Kidney tubule cell (primary cell): ENCODE results near the gene CLVS2.
A peak's percentile ranks its signal among the peaks of the same experiment; 100 is the strongest.

Source experiments
- DNase-seq: peaks from one replicate; pipeline ENCODE4 v3.0.0-alpha.2; 2018; ENCODE audit warnings: low spot score

CLVS2 gene, protein sequence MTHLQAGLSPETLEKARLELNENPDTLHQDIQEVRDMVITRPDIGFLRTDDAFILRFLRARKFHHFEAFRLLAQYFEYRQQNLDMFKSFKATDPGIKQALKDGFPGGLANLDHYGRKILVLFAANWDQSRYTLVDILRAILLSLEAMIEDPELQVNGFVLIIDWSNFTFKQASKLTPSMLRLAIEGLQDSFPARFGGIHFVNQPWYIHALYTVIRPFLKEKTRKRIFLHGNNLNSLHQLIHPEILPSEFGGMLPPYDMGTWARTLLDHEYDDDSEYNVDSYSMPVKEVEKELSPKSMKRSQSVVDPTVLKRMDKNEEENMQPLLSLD

DNA sequence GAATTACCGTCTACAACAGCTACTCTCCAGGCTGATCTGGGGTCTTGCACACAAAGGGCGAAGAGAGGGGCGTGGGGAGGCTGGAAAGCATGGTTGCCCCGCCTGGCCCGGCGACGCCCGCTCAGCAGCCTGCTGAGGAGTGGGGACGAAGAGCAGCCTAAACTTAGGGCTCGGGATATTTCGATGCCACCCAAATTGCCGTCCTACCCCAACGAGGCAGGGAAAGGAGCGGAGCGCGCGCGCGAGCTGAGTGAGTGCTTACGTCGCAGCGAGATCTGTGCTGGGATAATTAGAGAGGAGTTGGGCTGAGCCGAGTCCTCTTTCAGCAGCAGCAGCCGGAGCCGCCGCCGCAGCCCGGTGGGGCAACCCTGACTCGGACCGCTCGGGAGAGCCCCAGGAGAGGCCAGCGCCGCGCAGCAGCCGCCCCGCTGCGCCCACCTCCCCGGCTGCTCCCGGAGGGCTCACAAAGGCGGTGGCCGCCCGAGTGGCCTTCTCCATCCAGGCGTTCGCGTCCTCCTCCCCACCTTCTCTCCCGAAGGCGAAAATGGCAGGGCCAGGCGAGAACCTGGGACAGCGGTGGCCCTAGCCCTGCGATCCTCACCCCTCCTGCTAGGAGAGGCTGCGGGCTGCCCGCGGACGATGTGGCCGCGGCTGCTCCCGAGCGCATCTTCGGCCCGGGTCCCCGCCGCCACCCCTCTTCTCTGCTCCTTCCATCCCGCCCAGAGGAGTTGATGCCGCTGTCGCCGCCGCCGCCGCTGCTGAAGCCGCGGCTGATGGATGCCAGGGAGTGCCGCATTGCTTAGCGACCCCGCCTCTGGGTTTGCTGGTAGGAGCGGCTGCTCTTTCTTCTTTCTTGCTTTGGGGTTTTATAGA is at the start of gene CLVS2:
Gene CLVS2 (plus strand): TSS at position 315 of the 873 bp plus-strand sequence. CDS start 1,543 bp downstream, outside the sequence.
- peak; percentile 3 for DNase-seq

DNA sequence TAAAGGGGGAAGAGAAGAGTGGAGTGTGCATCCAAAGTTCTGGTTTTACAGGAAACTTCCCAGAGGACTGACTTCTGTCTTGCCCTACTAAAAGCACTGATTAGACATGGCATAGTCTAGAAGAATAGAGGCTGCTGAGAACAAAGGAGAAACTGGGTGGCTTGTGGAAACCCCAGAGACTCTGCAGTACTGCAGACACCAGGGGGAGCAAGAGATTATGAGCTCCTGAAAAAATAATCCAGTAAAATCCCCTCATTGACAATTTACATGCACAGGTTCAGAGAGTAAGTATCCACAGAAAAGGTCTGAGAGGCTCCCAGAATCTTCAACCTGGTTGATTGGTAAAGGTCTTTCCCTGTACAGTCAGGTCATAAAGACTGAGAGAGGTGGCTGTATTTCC is 48.7 kb upstream of the CLVS2 start:
- DNase-seq = no peak

DNA sequence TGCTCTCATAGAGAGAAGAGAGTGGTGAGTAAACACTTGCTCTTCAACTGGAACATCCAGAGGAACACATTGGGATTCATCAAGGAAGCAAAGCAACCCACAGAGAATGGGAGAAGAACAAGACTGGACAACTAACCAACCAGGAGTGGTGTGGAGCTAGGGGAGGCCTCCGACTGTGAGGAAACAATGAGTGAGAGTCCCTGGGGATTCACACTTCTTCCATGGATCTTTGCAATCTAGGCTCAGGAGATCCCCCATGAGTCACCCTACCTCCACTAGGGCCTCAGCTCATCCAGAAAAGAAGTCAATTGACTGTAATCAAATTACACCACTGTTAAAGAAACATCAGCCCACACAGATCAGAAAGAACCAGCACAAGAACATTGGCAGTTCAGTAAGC is 42.3 kb upstream of the CLVS2 start:
- DNase-seq = no peak

DNA sequence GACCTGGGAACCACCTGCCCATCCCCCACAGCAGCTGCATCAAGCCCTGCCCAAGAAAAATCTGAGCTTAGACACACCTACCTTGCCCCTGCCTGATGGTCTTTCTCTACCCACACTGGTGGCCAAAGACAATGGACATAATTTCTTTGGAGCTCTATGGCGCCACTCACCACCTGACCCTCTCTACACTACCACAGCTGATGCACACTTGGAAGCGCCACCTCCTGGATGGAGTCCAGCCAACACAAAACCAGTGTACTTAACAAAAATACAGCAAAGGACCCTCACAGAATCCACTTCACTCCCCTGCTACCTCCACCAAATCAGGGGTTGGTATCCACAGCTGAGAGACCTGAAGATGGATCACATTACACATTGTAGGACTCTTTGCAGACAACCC is 39.7 kb upstream of the CLVS2 start:
- no peak for DNase-seq

DNA sequence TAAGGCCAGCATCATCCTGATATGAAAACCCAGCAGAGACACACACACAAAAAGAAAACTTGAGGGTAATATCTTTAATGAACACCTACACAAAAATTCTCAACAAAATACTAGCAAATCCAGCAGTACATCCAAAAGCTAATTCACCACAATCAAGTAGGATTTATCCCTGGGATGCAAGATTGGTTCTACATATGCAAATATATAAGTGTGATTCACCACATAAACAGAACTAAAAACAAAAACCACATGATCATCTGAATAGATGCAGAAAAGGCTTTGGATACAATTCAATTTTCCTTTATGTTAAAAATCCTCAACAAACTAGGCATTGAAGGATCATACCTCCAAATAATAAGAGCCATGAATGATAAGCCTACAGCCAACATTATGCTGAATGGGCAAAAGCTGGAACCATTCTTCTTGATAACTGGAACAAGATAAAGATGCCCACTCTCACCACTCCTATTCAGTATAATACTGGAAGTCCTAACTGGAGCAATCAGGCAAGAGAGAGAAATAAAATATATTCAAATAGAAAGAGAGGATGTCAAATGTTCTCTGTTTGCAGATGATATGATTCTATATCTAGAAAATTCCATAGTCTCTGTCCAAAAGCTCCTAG is 33.9 kb upstream of the CLVS2 start:
- DNase-seq = no peak

DNA sequence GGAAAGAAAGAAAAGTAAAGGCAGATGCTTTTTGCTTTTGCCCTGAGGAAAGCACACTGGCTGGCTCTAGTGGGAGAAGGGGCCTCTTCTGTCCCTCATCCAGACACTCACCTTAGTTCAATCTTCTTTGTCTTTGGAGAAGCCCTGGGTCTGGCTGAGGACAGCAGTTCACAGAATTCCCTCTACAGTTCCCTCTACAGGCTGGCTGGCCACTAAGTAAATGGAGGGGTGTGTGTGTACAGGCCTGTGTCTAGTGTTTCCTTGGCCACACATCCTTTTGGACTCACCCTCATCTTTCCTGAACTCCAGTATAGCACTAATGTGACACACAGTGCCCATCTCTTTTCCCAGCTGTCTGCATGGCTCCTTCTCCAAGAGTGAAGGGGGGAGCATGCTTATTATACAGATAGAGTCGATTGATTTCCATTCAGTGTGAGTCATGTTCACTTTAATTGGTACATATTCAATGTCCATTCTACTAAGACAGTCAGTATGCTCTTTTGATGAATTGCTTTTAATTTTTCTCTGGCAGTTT is 26.0 kb upstream of the CLVS2 start:
- no peak for DNase-seq

DNA sequence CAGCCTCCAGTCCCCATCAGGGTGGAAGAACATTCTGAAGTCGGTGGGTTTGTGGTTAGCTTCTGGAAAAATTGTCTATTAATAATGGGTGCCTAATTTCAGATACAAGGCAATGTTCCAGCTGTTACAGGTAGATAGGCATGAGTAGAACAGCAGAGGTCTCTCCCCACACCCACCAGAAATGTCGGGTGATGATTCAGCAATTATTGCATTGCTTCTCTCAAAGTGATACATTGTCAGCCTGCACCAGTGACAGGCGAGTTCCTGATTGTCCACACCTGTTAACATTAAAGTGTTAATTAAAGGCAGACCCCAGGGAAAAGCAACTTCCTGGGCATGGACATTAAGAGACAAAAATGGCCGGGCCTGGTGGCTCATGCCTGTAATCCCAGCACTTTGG is 18.9 kb upstream of the CLVS2 start:
- no peak for DNase-seq

DNA sequence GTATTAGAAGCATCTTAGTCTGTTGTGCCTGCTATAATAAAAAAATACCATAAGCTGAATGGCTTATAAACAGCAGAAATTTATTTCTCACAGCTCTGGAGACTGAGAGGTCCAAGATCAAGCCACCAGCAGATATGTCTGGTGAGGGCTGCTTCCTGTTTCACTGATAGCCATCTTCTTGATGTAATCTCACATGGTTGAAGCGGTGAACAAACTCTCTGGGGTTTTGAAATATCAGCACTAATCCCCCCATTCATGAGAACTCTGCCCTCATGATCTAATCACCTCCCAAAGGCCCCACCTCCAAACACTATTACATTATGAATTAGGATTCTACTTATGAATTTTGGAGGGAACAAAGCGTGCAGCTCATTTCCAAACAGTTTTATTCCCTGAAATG is 11.6 kb upstream of the CLVS2 start:
- DNase-seq = no peak

DNA sequence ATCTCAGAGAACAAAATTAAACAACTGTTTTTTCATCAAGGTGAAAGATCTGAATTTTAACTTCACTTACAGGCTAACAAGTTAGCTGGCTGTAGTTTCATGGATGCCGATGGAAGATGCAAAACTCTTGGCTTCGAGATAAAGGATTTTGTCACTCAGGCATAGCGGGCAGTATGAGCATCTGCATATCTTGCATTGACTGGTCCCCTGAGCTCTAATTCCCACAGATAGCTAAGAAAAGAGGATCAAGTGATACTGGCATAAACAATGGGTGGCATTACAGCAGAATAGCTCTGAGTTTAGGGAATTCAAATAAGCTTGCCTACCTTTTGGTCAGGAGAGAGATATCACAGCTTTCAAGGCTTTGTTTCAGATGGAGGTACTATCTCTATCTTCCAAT is 1.8 kb upstream of the CLVS2 start:
- no peak for DNase-seq

DNA sequence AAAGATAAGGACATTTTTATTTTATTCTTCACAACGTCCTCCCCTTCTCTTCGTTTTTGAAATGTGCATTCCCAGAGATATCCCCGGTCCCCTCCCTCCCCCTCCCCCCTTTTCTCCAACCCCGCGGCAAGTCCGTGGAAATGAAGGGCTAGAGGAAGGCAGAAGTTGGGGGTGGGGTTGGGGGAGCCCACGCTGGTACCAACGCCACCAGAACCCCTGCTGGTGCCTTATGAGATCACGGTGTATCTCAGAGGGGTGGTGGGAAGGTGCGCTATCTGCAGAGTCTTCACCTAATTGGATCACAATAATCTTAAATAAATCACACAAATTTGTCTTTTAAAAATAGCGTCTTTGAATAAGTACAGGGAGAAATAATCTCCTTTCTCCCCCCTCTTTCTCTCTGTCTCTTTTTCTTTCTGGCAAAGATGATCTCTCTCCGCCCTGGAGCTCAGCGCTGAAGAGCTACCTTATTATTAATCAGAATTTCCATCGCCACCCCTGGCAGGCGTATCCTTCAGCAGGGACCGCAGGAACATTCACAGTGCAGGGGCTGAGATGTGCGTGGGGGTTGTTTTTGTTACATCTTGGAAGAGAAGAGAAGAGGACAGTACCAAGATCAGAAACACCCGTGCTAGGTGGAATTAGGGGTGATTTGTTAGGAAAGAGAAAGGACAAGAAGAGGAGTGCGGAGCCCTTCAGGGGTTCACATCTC is 915 bp downstream of the CLVS2 start:
- DNase-seq = no peak

DNA sequence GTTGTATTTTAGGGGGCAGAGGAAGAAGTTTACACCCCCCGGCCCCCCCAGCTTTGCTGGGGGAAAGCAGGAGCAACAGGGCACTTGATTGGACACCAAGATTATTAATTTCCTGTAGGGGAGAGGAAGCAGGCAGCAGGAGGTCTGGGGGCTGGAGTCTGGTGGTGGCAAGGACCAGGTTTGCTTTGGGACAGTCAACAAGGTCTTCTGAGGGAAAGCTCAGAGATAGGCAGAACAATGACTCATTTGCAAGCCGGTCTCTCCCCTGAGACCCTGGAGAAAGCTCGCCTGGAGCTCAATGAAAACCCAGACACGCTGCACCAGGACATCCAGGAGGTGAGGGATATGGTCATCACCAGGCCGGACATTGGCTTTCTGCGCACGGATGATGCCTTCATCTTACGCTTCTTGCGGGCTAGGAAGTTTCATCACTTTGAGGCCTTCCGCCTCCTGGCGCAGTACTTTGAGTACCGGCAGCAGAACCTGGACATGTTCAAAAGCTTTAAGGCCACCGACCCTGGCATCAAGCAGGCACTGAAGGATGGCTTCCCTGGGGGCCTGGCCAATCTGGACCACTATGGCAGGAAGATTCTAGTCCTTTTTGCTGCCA is 1.6 kb downstream of the CLVS2 start:
- no peak for DNase-seq

DNA sequence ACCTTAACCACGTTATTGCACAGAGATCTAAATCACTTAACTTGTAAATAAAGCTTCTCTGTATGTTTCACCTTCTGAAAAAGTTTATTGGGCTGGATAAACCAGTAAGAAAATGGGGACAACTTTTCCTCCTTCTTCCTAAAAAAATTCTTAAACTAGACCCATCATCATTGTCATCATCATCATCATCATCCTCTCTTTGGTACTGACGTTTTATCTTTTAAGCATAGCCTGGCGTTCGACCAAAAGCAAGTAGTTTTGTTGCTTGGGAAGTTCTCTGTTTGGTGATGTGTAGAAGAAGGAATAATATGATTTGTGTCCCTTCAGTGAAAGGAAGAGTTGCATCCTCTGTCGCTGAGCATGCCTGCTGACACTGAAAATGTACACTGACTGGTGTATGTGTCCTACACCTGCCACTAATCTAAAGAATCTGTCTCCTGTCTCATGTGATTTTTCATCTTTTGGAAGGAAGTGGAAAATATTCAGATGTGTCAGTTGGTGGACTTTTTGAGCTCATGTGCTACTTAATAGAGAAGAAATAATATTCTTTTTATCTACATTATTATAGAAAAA is 2.5 kb downstream of the CLVS2 start:
- no peak for DNase-seq

DNA sequence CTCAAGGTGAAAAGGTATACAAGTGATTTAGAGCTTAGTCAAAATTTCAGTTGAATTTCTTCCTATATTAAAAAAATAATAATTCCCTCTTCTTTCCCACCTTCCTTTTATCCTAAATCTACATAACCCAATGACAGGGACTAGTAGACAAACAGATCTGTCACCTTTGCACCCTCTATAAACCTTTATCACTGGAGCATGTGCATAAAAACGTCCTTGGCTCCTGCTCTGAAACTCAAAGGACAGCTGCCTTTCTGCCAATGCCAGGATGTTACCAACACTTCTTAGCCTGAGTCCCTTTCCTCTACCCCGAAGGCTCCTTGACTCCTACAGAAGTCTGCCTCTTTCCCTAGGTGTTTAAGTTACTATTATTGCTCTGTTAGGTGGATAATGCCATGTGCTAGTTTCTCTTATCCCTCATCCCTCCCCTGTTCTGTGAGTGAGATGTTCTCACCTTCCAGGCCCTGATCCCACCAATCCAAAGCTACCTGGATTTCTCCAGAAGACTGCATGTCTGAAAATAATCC is 4.3 kb downstream of the CLVS2 start:
- no peak for DNase-seq

DNA sequence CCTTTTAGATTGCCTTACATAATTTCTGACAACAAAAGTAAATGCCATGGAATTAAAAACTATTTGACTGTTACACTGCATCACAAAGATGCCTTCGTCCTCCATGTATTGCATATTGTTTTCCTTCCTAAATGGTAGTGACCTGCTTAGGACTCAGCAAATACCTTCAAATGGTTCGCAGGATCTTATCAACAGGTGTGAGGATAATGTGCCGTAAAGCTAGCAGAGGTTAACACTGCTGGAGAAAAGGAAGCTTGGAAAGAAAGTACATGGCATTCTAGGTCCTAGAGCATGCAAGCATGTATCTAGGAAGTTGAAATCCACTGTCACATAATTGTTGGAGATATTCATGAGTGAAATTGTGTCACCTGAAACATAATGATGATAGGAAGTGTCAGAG is 5.5 kb downstream of the CLVS2 start:
- no peak for DNase-seq

DNA sequence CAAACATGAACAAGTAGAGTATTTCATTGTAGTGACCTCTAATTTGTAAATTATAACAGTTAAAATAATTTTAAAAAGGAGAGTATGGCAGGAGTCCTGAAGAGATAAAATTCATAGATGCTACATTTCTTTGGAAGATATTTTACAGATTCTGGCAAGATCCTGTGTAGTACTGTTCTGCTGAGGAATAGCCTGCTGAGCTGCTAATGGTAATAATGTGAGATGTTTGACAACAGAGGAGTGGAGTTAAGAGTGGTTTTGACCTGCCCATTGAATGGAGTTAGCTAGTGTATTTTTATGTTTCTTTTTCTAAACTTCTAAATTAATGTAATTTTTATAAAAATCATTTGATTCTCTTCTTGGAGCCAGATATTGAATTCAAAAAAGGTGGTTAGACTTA is 11.8 kb downstream of the CLVS2 start:
- no peak for DNase-seq

DNA sequence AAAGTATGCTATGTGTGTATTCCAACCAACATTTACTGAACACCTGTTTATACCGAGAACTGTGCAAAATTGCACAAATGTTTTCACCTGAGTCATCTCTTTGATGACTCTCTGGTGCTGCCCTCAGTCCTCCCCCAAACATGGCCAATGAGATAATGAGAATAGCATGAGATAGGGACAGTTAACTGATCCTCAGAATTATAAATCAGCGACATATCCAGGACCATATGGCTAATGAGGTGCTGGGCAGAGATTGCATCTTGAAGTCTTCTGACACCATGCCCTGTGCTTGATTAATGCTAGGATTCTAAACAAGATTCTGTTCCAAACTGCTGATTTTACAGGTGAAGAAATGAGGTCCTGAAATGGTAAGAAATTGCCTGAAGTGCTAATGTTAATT is 13.0 kb downstream of the CLVS2 start:
- DNase-seq = no peak

DNA sequence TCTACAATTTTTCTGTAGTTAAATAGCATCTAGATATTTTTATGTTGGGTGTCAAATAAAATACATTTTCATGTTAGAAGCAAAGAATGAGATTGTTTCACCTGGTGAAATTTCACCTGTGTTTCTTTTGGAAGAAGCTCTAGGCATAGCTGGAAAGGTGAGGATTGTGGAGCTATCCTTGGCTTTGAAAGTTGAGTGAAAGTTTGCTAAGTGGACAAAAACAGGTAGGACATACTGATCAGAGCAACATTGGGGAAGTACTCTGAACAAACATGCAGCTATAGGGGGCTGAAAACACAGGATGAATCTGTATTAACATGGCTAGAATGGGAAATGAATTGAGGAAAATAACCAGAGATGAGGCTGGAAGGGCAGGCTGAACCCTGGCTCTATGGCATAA is 18.8 kb downstream of the CLVS2 start:
- no peak for DNase-seq

DNA sequence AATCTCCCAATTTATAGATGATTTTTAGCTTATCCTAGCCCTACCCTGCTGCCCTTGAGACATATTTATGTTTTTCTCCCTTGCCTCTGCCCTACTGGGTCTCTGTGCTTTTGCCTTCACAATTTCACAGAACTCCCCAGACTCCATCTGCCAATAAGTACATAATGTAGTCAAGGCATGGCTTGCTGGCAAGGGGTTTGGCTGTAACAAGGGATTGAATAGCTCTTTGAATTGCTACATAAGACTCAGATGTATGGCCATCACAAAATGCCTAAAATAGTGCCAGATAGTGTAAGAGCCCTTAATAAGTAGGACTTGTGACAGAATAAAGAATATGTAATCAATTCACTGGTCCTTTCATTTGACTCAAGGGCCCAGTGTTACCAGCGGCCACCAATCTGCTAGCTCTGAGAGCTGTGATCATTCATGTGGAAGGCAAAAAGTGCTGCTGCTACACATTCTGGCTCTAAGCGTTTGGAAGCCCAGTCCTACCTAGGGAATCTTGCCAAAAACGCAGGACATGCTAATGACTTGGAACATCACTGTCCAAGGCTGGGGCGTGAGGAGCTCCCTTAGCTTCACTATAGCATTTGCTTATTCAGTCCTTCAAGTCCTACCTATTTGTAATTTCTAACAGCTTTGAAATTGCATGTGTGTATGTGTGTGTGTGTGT is 20.5 kb downstream of the CLVS2 start:
- no peak for DNase-seq

DNA sequence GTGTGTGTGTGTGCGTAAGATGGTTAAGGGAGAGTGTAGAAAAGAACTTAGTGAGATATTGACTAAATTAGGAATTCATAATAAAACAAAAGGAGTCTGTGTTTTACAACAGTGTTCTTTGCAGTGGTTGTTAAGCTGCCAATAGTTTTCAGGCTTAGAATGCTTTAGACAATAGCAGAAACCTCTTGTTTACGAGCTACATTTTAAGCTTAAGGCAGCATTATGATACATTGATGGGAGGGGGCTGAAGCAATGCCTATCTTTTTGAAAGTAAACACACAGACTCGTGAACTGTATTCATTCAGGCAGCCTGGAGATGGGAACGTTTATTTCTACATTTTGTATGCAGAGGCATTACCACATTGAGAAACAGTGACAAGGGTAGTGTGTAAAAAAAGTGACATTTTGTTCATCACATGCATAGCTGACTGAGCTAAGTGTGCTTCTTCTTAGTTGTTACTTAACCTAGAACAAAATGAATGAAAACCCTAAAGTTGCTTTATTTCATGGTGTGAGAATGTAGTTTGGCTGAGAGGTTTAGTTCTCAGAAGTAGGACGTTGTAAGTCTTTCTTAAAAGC is 21.2 kb downstream of the CLVS2 start:
- DNase-seq = no peak

DNA sequence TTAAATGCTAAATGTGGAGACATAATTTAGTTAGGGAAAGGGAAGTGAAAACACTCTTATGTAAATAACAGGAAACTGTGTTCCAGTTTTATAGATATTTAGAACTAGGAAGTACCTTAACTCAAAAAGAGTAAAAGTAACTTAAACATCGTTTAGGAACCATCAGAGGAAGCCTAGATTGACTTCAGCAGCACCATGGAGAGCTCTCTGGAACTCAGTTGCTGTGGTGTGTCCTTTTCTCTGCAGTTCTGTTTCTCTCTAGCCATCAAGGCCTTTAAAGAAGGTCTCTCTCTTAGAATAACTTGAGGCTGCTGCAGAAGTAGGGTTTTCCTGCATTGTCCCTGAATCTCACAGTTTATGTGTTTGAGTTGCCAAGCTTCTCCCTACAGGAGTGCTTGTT is 26.9 kb downstream of the CLVS2 start:
- peak; percentile 6 for DNase-seq
